Glomerular visceral epithelial cell (primary cell): ENCODE results near the gene CLSTN2.
A peak's percentile ranks its signal among the peaks of the same experiment; 100 is the strongest.

Source experiments
- DNase-seq: peaks from one replicate; pipeline ENCODE4 v3.0.0-alpha.2; 2016; ENCODE audit errors: extremely low spot score

Gene CLSTN2

GRCh38 chr3:140378571-140379340, 443.8 kb downstream of the CLSTN2 start:
- no peak for DNase-seq

- no peak for DNase-seq
Measured at GRCh38 chr3:140384028-140384771, 449.2 kb downstream of the CLSTN2 start.

GRCh38 chr3:140384876-140385275, 449.9 kb downstream of the CLSTN2 start:
- DNase-seq = no peak

- DNase-seq = no peak
Measured at GRCh38 chr3:140386357-140387100, 451.5 kb downstream of the CLSTN2 start.

GRCh38 chr3:140387244-140387643, 452.3 kb downstream of the CLSTN2 start:
- no peak for DNase-seq

GRCh38 chr3:140388202-140388922, 453.4 kb downstream of the CLSTN2 start:
- DNase-seq = no peak

- no peak for DNase-seq
Measured at GRCh38 chr3:140391061-140391460, 456.1 kb downstream of the CLSTN2 start.

GRCh38 chr3:140394488-140395133, 459.6 kb downstream of the CLSTN2 start:
- no peak for DNase-seq

- no peak for DNase-seq
Measured at GRCh38 chr3:140395134-140396075, 460.4 kb downstream of the CLSTN2 start.

GRCh38 chr3:140396110-140396509, 461.1 kb downstream of the CLSTN2 start:
- DNase-seq = no peak

- DNase-seq = no peak
Measured at GRCh38 chr3:140397847-140398246, 462.9 kb downstream of the CLSTN2 start.

- DNase-seq = no peak
Measured at GRCh38 chr3:140398387-140398786, 463.4 kb downstream of the CLSTN2 start.

GRCh38 chr3:140399871-140400270, 464.9 kb downstream of the CLSTN2 start:
- DNase-seq = no peak

- DNase-seq = no peak
Measured at GRCh38 chr3:140403079-140403478, 468.1 kb downstream of the CLSTN2 start.

- no peak for DNase-seq
Measured at GRCh38 chr3:140403608-140404007, 468.6 kb downstream of the CLSTN2 start.

- DNase-seq = no peak
Measured at GRCh38 chr3:140406655-140407054, 471.7 kb downstream of the CLSTN2 start.

GRCh38 chr3:140408252-140408651, 473.3 kb downstream of the CLSTN2 start:
- no peak for DNase-seq

- DNase-seq = no peak
Measured at GRCh38 chr3:140416666-140417065, 481.7 kb downstream of the CLSTN2 start.

- DNase-seq = peak; percentile 54
Measured at GRCh38 chr3:140420621-140421357, 485.8 kb downstream of the CLSTN2 start.
